Upper lobe of left lung (tissue), 6 donors: Measurements from ENCODE around the gene PRKG1. TPM values are rescaled to one million over a fixed set of nuclear protein-coding genes. Genes with fewer than 3 reads are reported as not detected.

Experiments used
- ATAC-seq, 2 donors: fragments of 200-7000 bp; cut with Tn5 transposase; one replicate each; pipeline ENCODE4 v1.9.1; 2022; ENCODE audit warnings: mild to moderate bottlenecking in 2 of 2, moderate library complexity in 2 of 2; ENCODE audit not compliant: low FRiP score in 2 of 2
- DNase-seq, 2 donors: peaks; one replicate each; pipeline ENCODE4 v3.0.0-alpha.2; 2019 to 2020
- H3K27ac ChIP-seq, 4 donors: fragments of 200-600 bp; sonication (generic); one replicate each; pipeline ENCODE4 v1.5.1; 2016 to 2019
- H3K27me3 ChIP-seq, 4 donors: fragments of 200-600 bp; sonication (generic); one replicate each; pipeline ENCODE4 v1.5.1; 2017 to 2019
- H3K36me3 ChIP-seq, 4 donors: fragments of 200-600 bp; sonication (generic); one replicate each; pipeline ENCODE4 v1.5.1; 2016 to 2019
- H3K4me1 ChIP-seq, 4 donors: fragments of 200-600 bp; sonication (generic); one replicate each; pipeline ENCODE4 v1.5.1; 2018 to 2019
- H3K4me3 ChIP-seq, 4 donors: fragments of 200-600 bp; sonication (generic); one replicate each; pipeline ENCODE4 v1.5.1; 2017 to 2019; ENCODE audit warnings: mild to moderate bottlenecking in 2 of 4, moderate library complexity in 1 of 4
- H3K9me3 ChIP-seq, 4 donors: fragments of 200-600 bp; sonication (generic); one replicate each; pipeline ENCODE4 v1.5.1; 2018 to 2019
- EP300 ChIP-seq, 4 donors: sonication (generic); formaldehyde crosslinking; IDR thresholded peaks; one replicate each; pipeline ENCODE4 v1.5.1; 2017; ENCODE audit warnings: antibody characterized with exemption in 4 of 4, control low read depth in 2 of 4
- POLR2A ChIP-seq, 4 donors: fragments of 450-650 bp; IDR thresholded peaks; one replicate each; pipeline ENCODE4 v1.5.1; 2016 to 2017; ENCODE audit warnings: antibody characterized with exemption in 4 of 4, mild to moderate bottlenecking in 2 of 4
- POLR2AphosphoS5 ChIP-seq, 2 donors: sonication (generic); formaldehyde crosslinking; IDR thresholded peaks; one replicate each; pipeline ENCODE4 v1.5.1; 2017; ENCODE audit warnings: antibody characterized with exemption in 2 of 2
- WGBS, 2 donors: methylation state at CpG; one replicate each; pipeline ENCODE4 v1.1.5; 2017 to 2018; 5-methylcytosine and 5-hydroxymethylcytosine counted together
- total RNA-seq, 6 donors: library from RNA; depleted of rRNA in 4 of 6; stranded (reverse); fragments of >200 nt in 4 of 6; gene quantifications; one replicate each; pipeline versions ENCODE4 v1.1.0 to v1.2.1, GENCODE V29; 2016 to 2021
- TF ChIP-seq, protein P1 (sequence below), 6 experiments: fragments of 450-650 bp in 4 of 6; fragments of 200-600 bp in 2 of 6; sonication (generic) in 2 of 6; IDR thresholded peaks; one replicate each; pipeline ENCODE4 v1.5.1; 2016 to 2019; ENCODE audit warnings: antibody characterized with exemption in 6 of 6
- donor health status: DM: no; HTN: no; CAD: no; lungs with moderate emphysema.
- donor health status: DM: no; HTN: yes; CAD: no; lungs with severe emphysema.

Gene PRKG1
- total RNA-seq, 6 donors from 2014 or later = 12.9 to 43.0 (median 25.0) TPM

DNA sequence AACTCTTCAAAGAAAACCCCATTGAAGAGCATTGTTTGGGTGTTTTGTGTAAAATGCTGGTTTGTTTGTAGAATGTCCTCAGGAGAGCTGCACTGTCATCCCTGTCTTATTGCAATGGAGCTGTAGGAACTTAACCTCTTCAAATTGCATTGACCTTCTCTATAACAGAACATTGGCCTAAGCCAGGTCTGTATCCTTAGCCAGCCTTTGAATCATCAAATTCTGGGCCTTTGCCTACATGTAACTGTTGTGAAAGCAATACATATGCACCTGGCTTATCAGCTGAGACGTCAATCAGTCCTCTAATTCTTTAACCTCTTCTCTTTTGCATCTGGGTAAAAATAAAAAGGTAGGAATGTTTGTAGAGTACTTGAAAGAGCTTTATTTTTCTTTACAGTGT, 429.1 kb downstream of the PRKG1 start:
- 71% methylated on average over 1 of the region's 1 CpG for WGBS, 2 donors
- ATAC-seq (no peak), DNase-seq (no peak)
- Histone ChIP-seq H3K9me3 (no peaks in the 10 kb centered on the region), H3K27me3 (no peaks in the 10 kb centered on the region), H3K4me1 (peaks cover 0 to 4% (median 0%) of the 10 kb centered on the region in 4 donors), H3K36me3 (no peaks in the 10 kb centered on the region), H3K4me3 (no peak overlapping the region), H3K27ac (no peak overlapping the region)
- TF ChIP-seq POLR2AphosphoS5 (IDR thresholded peaks at IDR 0.05) (no peak), POLR2A (IDR thresholded peaks at IDR 0.05) (no peak), EP300 (IDR thresholded peaks at IDR 0.05) (no peak)
- TF ChIP-seq, protein P1, sequence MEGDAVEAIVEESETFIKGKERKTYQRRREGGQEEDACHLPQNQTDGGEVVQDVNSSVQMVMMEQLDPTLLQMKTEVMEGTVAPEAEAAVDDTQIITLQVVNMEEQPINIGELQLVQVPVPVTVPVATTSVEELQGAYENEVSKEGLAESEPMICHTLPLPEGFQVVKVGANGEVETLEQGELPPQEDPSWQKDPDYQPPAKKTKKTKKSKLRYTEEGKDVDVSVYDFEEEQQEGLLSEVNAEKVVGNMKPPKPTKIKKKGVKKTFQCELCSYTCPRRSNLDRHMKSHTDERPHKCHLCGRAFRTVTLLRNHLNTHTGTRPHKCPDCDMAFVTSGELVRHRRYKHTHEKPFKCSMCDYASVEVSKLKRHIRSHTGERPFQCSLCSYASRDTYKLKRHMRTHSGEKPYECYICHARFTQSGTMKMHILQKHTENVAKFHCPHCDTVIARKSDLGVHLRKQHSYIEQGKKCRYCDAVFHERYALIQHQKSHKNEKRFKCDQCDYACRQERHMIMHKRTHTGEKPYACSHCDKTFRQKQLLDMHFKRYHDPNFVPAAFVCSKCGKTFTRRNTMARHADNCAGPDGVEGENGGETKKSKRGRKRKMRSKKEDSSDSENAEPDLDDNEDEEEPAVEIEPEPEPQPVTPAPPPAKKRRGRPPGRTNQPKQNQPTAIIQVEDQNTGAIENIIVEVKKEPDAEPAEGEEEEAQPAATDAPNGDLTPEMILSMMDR (IDR thresholded peaks at IDR 0.05) = no peak

DNA sequence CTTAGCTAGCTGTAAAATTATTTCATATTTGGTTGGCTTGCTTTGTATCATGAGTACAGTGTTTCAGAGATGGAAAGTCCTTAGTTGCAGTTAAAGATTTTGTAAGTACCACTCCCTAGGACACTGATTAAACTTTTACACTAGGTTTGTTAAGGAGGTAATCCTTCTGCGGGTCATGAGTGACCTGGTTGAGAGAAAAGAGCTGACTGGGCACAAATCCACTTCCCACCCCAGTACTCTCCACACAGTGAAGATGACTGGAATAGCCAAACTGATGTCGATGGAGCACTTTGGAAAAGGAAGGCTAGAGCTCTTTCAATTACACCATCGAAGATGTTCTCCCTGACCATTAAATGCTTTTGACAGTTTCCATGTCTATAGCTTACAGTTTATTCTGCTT, 433.2 kb downstream of the PRKG1 start:
- H3K4me1 ChIP-seq = no peaks in the 10 kb centered on the region
- H3K36me3 ChIP-seq = no peaks in the 10 kb centered on the region
- no peak overlapping the region for H3K27ac ChIP-seq
- TF ChIP-seq POLR2A (IDR thresholded peaks at IDR 0.05) = no peak
- TF ChIP-seq EP300 (IDR thresholded peaks at IDR 0.05) = no peak
- TF ChIP-seq POLR2AphosphoS5 (IDR thresholded peaks at IDR 0.05) = no peak
- TF ChIP-seq, protein P1 (IDR thresholded peaks at IDR 0.05) = no peak
- H3K27me3 ChIP-seq = no peaks in the 10 kb centered on the region
- DNase-seq (no peak), ATAC-seq (no peak)
- H3K9me3 ChIP-seq = no peaks in the 10 kb centered on the region
- H3K4me3 ChIP-seq = no peak overlapping the region
- WGBS, 2 donors = 92 to 97% methylated on average over 3 of the region's 3 CpGs

DNA sequence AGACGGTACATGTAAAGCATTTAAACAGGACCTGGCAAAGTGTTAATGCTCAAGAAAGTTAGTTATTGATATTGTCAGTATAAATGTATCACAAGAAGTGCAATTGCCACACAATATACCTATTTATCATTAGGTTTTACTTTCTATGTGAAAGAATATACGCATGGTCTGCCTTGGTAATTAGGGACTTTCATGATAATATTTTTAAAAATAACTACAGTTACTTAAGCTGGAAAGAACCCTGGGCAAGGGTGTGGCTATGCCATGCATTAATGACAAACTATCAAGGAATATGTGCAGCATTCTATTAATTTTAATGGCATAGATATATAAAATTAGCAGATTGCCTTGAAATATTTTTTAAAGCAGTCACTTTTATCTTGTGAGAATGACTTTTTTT, 433.9 kb downstream of the PRKG1 start:
- no peak overlapping the region for H3K27ac ChIP-seq
- no peak for DNase-seq
- WGBS, 2 donors = 92 to 93% methylated on average over 2 of the region's 2 CpGs

DNA sequence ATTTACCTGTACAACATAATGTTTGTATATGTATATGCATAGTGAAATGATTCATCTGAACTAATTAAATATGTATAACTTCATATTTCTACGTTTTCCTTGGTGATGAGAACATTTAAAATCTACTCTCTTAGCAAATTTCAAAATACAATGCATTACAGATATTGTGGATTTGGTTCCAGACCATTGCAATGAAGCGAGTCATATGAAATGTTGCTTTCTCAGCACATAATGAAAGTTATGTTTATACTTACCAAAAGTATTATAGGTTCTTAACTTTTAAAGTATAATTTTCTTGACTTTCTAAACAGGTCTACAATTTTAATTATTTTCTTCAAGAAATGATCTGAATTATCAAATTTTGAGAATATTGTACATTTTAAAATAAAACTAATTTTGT, 435.9 kb downstream of the PRKG1 start:
- TF ChIP-seq, protein P1 (IDR thresholded peaks at IDR 0.05) = no peak
- no peak for TF ChIP-seq POLR2AphosphoS5 (IDR thresholded peaks at IDR 0.05)
- TF ChIP-seq POLR2A (IDR thresholded peaks at IDR 0.05) = no peak
- no peak for TF ChIP-seq EP300 (IDR thresholded peaks at IDR 0.05)
- no peaks in the 10 kb centered on the region for H3K9me3 ChIP-seq
- H3K27me3 ChIP-seq = no peaks in the 10 kb centered on the region
- no peak for ATAC-seq
- DNase-seq = no peak
- no peaks in the 10 kb centered on the region for H3K36me3 ChIP-seq
- WGBS, 2 donors = 63 to 81% methylated on average over 2 of the region's 2 CpGs
- no peak overlapping the region for H3K4me3 ChIP-seq
- no peaks in the 10 kb centered on the region for H3K4me1 ChIP-seq
- no peak overlapping the region for H3K27ac ChIP-seq

More for the DNA sequence above, 433.9 kb downstream of the PRKG1 start:
- no peak for TF ChIP-seq POLR2AphosphoS5 (IDR thresholded peaks at IDR 0.05)
- TF ChIP-seq EP300 (IDR thresholded peaks at IDR 0.05) = no peak
- TF ChIP-seq, protein P1 (IDR thresholded peaks at IDR 0.05) = no peak
- no peak for TF ChIP-seq POLR2A (IDR thresholded peaks at IDR 0.05)
- H3K36me3 ChIP-seq = no peaks in the 10 kb centered on the region
- H3K4me1 ChIP-seq = no peaks in the 10 kb centered on the region
- no peaks in the 10 kb centered on the region for H3K27me3 ChIP-seq
- no peaks in the 10 kb centered on the region for H3K9me3 ChIP-seq
- no peak overlapping the region for H3K4me3 ChIP-seq
- ATAC-seq = no peak

DNA sequence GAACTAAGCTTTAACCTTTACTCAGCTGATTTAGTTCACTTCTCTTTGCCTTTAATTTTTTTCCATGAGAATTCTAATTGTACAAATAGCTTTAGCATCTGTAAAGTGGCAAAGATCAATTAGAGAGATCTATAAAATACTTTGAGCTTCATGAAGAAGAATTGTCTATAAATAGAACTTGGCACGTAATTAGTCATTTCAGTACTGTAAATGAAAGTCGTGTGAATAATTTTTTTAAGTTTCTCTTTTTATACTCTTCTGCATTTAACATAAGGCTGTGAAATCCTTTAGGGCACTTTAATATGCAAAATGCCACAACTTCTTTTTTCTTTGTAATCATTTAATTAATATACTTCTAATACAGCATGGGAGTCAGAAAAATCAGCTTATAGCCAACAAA, 447.3 kb downstream of the PRKG1 start:
- Histone ChIP-seq H3K36me3 (no peaks in the 10 kb centered on the region), H3K9me3 (no peaks in the 10 kb centered on the region), H3K27me3 (no peaks in the 10 kb centered on the region), H3K27ac (no peak overlapping the region), H3K4me1 (peaks cover 0 to 4% (median 0%) of the 10 kb centered on the region in 4 donors), H3K4me3 (no peak overlapping the region)
- no peak for DNase-seq
- WGBS, 2 donors = 42 to 51% methylated on average over 2 of the region's 2 CpGs
- no peak for ATAC-seq
- TF ChIP-seq POLR2A (IDR thresholded peaks at IDR 0.05) = no peak
- TF ChIP-seq, protein P1 (IDR thresholded peaks at IDR 0.05) = no peak
- TF ChIP-seq EP300 (IDR thresholded peaks at IDR 0.05) = no peak
- TF ChIP-seq POLR2AphosphoS5 (IDR thresholded peaks at IDR 0.05) = no peak
